SK-N-SH (cell line): ENCODE results near the gene COL4A3. TPM values are rescaled to one million over a fixed set of nuclear protein-coding genes. Genes with fewer than 3 reads are reported as not detected.
A peak's percentile ranks its signal among the peaks of the same experiment; 100 is the strongest.
"Not testable (repeated sequence)": the region's sequence is repeated elsewhere in the genome, so short reads cannot be mapped to it uniquely, and the experiment has no call there.

Source experiments
- CTCF ChIA-PET: fragments of 300-600, 350-600 bp; formaldehyde crosslinking; extraction: SDS; loops from one replicate; lab custom pipeline; 2021; lab: Yijun Ruan, JAX
- POLR2A ChIA-PET: fragments of 350-600 bp; sonication (Branson Sonifier 250); formaldehyde crosslinking; extraction: SDS; loops from one replicate; lab custom pipeline; 2020; ENCODE audit warnings: antibody characterized with exemption, inconsistent platforms; lab: Yijun Ruan, JAX
- DNase-seq: peaks from one replicate; pipeline ENCODE4 v3.0.0; 2012
- H2AFZ ChIP-seq: fragments of 200-600 bp; sonication (generic); 2 replicates; pipeline ENCODE4 v1.8.1; 2016; ENCODE audit warnings: antibody characterized with exemption, mild to moderate bottlenecking, low read depth
- H3F3A ChIP-seq: fragments of 200-600 bp; sonication (generic); replicated peaks from 2 replicates; pipeline ENCODE3; 2016; ENCODE audit warnings: antibody characterized with exemption, mild to moderate bottlenecking; ENCODE audit not compliant: insufficient read depth
- H3K27ac ChIP-seq, 2 experiments: fragments of 200-500 bp in 1 of 2; fragments of 200-600 bp in 1 of 2; sonication (Bioruptor generic) in 1 of 2; sonication (generic), shearing (Covaris generic) in 1 of 2; 2 replicates each; pipeline versions ENCODE4 v1.5.1 to v1.6.1; 2014 to 2016; ENCODE audit warnings: low read depth in 2 of 2, inconsistent platforms in 1 of 2, low read length in 1 of 2, mild to moderate bottlenecking in 1 of 2, mixed read lengths in 1 of 2
- H3K27me3 ChIP-seq: fragments of 200-600 bp; sonication (generic), shearing (Covaris generic); 2 replicates; pipeline ENCODE4 v1.6.1; 2016; ENCODE audit warnings: mixed run types; ENCODE audit not compliant: insufficient read depth
- H3K36me3 ChIP-seq, 2 experiments: fragments of 200-500 bp in 1 of 2; fragments of 200-600 bp in 1 of 2; sonication (Bioruptor generic) in 1 of 2; sonication (generic) in 1 of 2; replicated peaks in 1 of 2; 2 replicates each; pipeline versions ENCODE3 to v1.5.1; 2014 to 2016; ENCODE audit warnings: low read length in 1 of 2, mild to moderate bottlenecking in 1 of 2; ENCODE audit not compliant: insufficient read depth in 2 of 2, control insufficient read depth in 1 of 2
- H3K4me1 ChIP-seq, 2 experiments: fragments of 200-500 bp in 1 of 2; fragments of 200-600 bp in 1 of 2; sonication (Bioruptor generic) in 1 of 2; sonication (generic), shearing (Covaris generic) in 1 of 2; 2 replicates each; pipeline versions ENCODE4 v1.5.1 to v1.6.1; 2014 to 2016; ENCODE audit warnings: low read depth in 1 of 2, low read length in 1 of 2, mixed run types in 1 of 2; ENCODE audit not compliant: insufficient read depth in 2 of 2, control insufficient read depth in 1 of 2
- H3K4me2 ChIP-seq: fragments of 200-600 bp; sonication (generic), shearing (Covaris generic); 2 replicates; pipeline ENCODE4 v1.6.1; 2017; ENCODE audit warnings: mixed run types
- H3K4me3 ChIP-seq, 2 experiments: fragments of 200-500 bp in 1 of 2; fragments of 200-600 bp in 1 of 2; sonication (Bioruptor generic) in 1 of 2; sonication (generic), shearing (Covaris generic) in 1 of 2; 2 replicates each; pipeline versions ENCODE4 v1.5.1 to v1.8.1; 2014 to 2016; ENCODE audit warnings: low read depth in 2 of 2, inconsistent platforms in 1 of 2, low read length in 1 of 2, mild to moderate bottlenecking in 1 of 2, mixed read lengths in 1 of 2, moderate library complexity in 1 of 2
- H3K79me2 ChIP-seq: fragments of 200-600 bp; sonication (generic); 2 replicates; pipeline ENCODE4 v1.8.1; 2017; ENCODE audit warnings: mild to moderate bottlenecking; ENCODE audit not compliant: insufficient read depth
- H3K9ac ChIP-seq: fragments of 200-600 bp; sonication (generic); 2 replicates; pipeline ENCODE4 v1.6.1; 2017; ENCODE audit warnings: mixed run types
- H3K9me2 ChIP-seq: fragments of 200-600 bp; sonication (generic); 2 replicates; pipeline ENCODE4 v1.6.1; 2017; ENCODE audit warnings: mixed run types
- H3K9me3 ChIP-seq: fragments of 200-600 bp; sonication (generic); 2 replicates; pipeline ENCODE4 v1.6.1; 2017; ENCODE audit warnings: mixed run types, mild to moderate bottlenecking, moderate library complexity
- H4K20me1 ChIP-seq: fragments of 200-600 bp; sonication (generic); 2 replicates; pipeline ENCODE4 v1.6.1; 2017; ENCODE audit warnings: mild to moderate bottlenecking, mixed run types; ENCODE audit not compliant: insufficient read depth
- CHD2 ChIP-seq: fragments of 150-350 bp; IDR thresholded peaks from 2 replicates; pipeline ENCODE4 v1.6.1; 2018; ENCODE audit warnings: low read length; ENCODE audit not compliant: partially characterized antibody
- EZH2phosphoT487 ChIP-seq: fragments of 200-600 bp; sonication (generic); IDR thresholded peaks from 2 replicates; pipeline ENCODE4 v1.6.1; 2017; ENCODE audit warnings: low read depth, mixed run types, mild to moderate bottlenecking, antibody characterized with exemption, moderate library complexity, borderline replicate concordance
- FOSL2 ChIP-seq: IDR thresholded peaks from 2 replicates; pipeline ENCODE4 v1.4.0; 2012; ENCODE audit warnings: low read depth, mild to moderate bottlenecking, moderate library complexity, borderline replicate concordance
- FOXJ3 ChIP-seq: sonication (generic); formaldehyde crosslinking; IDR thresholded peaks from 2 replicates; pipeline ENCODE4 v1.5.1; 2020; ENCODE audit warnings: mild to moderate bottlenecking, missing genetic modification reagents
- GABPA ChIP-seq: IDR thresholded peaks from 2 replicates; pipeline ENCODE4 v1.4.0; 2012; ENCODE audit warnings: low read depth, mild to moderate bottlenecking
- GATA2 ChIP-seq: sonication (generic); formaldehyde crosslinking; IDR thresholded peaks from 2 replicates; pipeline ENCODE4 v1.5.0; 2020; ENCODE audit warnings: mild to moderate bottlenecking, missing genetic modification reagents
- JUND ChIP-seq: IDR thresholded peaks from 2 replicates; pipeline ENCODE4 v1.4.0; 2012
- MXI1 ChIP-seq: IDR thresholded peaks from 2 replicates; pipeline ENCODE4 v1.6.1; 2012; ENCODE audit warnings: mild to moderate bottlenecking, low read depth, low read length, improper control_type of control experiment
- RCOR1 ChIP-seq: fragments of 150-350 bp; IDR thresholded peaks from 2 replicates; pipeline ENCODE4 v1.6.1; 2017; ENCODE audit warnings: antibody characterized with exemption, low read length
- TCF12 ChIP-seq: IDR thresholded peaks from 2 replicates; pipeline ENCODE4 v1.4.0; 2012
- WGBS: methylation state at CpG from one replicate; pipeline ENCODE4 v1.1.6; 2017; ENCODE audit warnings: low lambda C conversion rate; 5-methylcytosine and 5-hydroxymethylcytosine counted together
- polyA plus RNA-seq, 3 experiments: library from polyadenylated mRNA; depleted of rRNA; stranded (reverse); fragments of >200 nt; gene quantifications; 2 replicates each; pipeline ENCODE4 v1.2.3, GENCODE V29; 2012
- TF ChIP-seq, protein P1 (sequence below): IDR thresholded peaks from 2 replicates; pipeline ENCODE4; 2012
- TF ChIP-seq, protein P2 (sequence below): IDR thresholded peaks from 2 replicates; pipeline ENCODE4 v1.4.0; 2012; ENCODE audit warnings: low read depth
- TF ChIP-seq, protein P3 (sequence below): fragments of 150-350 bp; IDR thresholded peaks from 2 replicates; pipeline ENCODE4 v1.6.1; 2016; ENCODE audit warnings: mild to moderate bottlenecking, low read depth, low read length

Gene COL4A3
- polyA plus RNA-seq, 1 of the 3 experiments (the other 2 are of a cell fraction) = not detected

DNA sequence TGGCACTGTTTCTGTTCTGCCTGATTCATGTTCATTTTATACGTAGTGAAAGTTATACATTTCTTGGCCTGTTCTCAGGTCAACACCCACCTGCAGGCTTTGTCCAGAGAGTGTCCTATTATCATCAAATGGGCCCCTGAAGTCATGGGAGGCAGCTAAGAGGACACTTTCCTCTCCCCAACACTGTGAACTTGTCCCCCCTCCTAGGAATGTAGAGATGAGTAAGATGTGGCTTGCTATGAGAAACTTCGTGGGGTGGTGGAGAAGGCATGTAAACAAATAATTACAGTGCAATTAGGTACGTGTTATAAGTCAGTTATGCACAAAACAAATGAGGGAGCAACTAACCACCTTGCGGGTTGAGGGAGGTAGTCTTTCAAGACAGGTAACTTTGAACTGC is 57.9 kb downstream of the COL4A3 start (continued):
- TF ChIP-seq EZH2phosphoT487 = no peak

DNA sequence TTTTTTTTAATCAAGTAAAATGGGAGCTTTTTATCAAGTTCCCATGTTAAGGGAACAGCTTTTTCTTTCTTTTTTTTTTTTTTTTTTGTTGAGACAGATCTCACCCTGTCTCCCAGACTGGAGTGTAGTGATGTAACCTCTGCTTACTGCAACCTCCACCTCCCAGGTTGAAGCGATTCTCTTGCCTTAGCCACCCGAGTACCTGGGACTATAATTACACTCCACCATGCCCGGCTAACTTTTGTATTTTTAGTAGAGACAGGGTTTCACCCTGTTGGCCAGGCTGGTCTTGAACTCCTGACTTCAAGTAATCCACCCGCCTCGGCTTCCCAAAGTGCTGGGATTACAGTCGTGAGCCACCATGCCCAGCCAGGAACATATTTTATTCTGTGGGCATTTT is 61.2 kb downstream of the COL4A3 start:
- POLR2A ChIA-PET = not testable (repeated sequence)

DNA sequence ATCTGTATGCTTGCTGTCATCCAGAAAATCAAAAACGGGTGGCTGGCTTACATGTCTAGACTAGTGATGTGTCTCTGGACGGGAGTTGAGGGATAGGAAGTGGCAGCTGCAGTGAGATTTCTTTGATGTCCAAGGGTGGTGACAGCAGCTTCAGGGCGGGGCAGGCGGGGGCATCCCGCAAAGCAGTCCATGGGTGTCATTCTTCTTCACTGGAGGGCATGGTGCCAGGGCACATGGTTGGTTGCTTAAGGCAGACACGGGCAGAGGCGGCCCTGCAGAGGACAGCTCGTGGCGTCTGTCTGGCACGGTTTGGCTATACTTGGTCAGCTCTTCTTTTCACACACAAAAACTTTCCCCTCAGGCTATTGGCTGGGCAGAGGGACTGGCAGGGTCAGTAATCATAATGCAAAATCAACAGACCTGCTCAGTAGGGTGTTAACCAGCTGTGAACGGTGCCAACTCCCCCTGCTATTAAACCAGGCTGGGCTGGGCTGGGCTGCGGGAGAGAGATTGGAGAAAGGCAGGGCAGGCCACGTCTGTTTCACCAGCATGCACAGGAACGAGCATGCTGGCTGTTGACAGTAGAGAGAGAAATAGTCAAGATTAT is 63.7 kb downstream of the COL4A3 start:
- CTCF ChIA-PET = interaction anchor here (1.2 to 2.5 kb wide), 3 partner anchors 10 to 194 kb away, joined by 3 to 28 read pairs (median 7); no protein-coding TSS in a partner anchor
- peak overlapping the region in 1 of 2 experiments; percentile 50; a peak in 1 of 4 replicates for H3K27ac ChIP-seq

More for the DNA sequence above, 61.2 kb downstream of the COL4A3 start:
- H3K9me2 ChIP-seq, H3K79me2 ChIP-seq, DNase-seq, H3K9me3 ChIP-seq, H3K27me3 ChIP-seq, H3K4me3 ChIP-seq, H4K20me1 ChIP-seq, H3K9ac ChIP-seq, CTCF ChIA-PET, H3K27ac ChIP-seq, H3K36me3 ChIP-seq, H2AFZ ChIP-seq, H3F3A ChIP-seq, H3K4me2 ChIP-seq: not testable (repeated sequence)
- H3K4me1 ChIP-seq = peaks cover 0 to 13% of the 10 kb centered on the region in 2 experiments; a peak in 2 of 4 replicates
- 70% methylated on average over 6 of the region's 6 CpGs for WGBS

More for the DNA sequence above, 63.7 kb downstream of the COL4A3 start:
- 7% methylated on average over 13 of the region's 14 CpGs for WGBS
- Histone ChIP-seq H3F3A (no peaks in the 10 kb centered on the region), H3K9me2 (no peaks in the 10 kb centered on the region), H3K4me1 (peaks cover 0 to 13% of the 10 kb centered on the region in 2 experiments; a peak in 2 of 4 replicates), H3K4me2 (no peak overlapping the region), H3K9ac (no peak overlapping the region), H4K20me1 (no peaks in the 10 kb centered on the region), H2AFZ (0 out of 2 replicates have a peak overlapping the region, but pooled peaks have one; percentile 24), H3K4me3 (no peak overlapping the region; a peak in 1 of 4 replicates), H3K79me2 (no peaks in the 10 kb centered on the region), H3K36me3 (no peaks in the 10 kb centered on the region), H3K27me3 (no peaks in the 10 kb centered on the region; the same call in 1 of the 2 replicates), H3K9me3 (no peaks in the 10 kb centered on the region)
- TF ChIP-seq RCOR1 (0 out of 2 replicates have a peak, but pooled peaks have one; percentile 43), GATA2 (CRISPR knock-in tag) (peak; percentile 67), MXI1 (peak; percentile 78), TCF12 (0 out of 2 replicates have a peak, but pooled peaks have one; percentile 6), FOXJ3 (CRISPR knock-in tag) (no peak), GABPA (no peak), JUND (no peak), CHD2 (no peak), FOSL2 (no peak)
- TF ChIP-seq, protein P1, sequence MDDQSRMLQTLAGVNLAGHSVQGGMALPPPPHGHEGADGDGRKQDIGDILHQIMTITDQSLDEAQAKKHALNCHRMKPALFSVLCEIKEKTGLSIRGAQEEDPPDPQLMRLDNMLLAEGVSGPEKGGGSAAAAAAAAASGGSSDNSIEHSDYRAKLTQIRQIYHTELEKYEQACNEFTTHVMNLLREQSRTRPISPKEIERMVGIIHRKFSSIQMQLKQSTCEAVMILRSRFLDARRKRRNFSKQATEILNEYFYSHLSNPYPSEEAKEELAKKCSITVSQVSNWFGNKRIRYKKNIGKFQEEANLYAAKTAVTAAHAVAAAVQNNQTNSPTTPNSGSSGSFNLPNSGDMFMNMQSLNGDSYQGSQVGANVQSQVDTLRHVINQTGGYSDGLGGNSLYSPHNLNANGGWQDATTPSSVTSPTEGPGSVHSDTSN = peak; percentile 24; the same call in 1 of the 2 replicates
- TF ChIP-seq, protein P2, sequence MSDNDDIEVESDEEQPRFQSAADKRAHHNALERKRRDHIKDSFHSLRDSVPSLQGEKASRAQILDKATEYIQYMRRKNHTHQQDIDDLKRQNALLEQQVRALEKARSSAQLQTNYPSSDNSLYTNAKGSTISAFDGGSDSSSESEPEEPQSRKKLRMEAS = 0 out of 2 replicates have a peak, but pooled peaks have one; percentile 9
- TF ChIP-seq, protein P3, sequence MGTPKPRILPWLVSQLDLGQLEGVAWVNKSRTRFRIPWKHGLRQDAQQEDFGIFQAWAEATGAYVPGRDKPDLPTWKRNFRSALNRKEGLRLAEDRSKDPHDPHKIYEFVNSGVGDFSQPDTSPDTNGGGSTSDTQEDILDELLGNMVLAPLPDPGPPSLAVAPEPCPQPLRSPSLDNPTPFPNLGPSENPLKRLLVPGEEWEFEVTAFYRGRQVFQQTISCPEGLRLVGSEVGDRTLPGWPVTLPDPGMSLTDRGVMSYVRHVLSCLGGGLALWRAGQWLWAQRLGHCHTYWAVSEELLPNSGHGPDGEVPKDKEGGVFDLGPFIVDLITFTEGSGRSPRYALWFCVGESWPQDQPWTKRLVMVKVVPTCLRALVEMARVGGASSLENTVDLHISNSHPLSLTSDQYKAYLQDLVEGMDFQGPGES = no peak
- POLR2A ChIA-PET = no interaction called here
- DNase-seq = peak; percentile 69
